Measurements from ENCODE around the gene STYX.

DNA sequence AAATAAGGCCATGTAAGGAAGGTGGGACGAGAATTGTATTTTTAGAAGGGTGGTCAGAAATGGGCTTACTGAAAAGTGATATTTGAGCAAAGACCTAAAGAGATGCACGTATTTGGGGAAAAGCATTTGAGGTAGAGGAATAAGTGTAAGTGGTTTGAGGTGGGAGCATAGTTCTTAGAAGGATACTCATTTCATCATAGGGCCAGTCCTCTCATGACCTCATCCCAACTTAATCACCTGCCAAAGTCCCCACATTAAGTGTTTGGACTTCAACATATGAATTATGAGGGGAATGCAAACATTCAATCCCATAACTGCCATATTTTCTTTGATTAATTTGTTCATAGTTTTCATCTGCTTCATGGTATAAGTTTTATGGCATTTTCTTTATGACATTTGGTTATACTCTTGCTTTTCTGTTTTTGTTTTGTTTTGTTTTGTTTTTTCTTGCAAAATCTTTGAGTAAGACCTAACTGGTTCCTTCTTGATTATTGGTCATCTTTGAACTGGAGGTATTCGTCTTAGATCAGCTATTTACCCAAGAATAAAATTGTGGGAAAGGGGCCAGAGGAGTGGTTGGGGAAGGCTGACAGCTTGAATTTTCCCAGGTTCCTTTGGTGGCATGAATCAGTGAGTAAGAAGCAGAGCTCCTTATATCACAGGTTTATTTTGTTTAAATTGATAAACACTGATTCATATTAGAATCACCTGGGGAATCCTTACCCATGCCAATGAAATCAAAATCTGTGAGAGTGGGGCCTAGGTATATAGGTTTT lies 37.3 kb downstream of the STYX start:
- no peak for TF ChIP-seq CTCF (IDR thresholded peaks at IDR 0.05)
- TF ChIP-seq POLR2A (IDR thresholded peaks at IDR 0.05) = no peak
- TF ChIP-seq EP300 (IDR thresholded peaks at IDR 0.05; ENCODE audit: low read depth) = no peak

All from transverse colon (tissue), 3 donors.